ENCODE results near the gene LUC7L2. TPM values are rescaled to one million over a fixed set of nuclear protein-coding genes. Genes with fewer than 3 reads are reported as not detected.
"Not testable (repeated sequence)": the region's sequence is repeated elsewhere in the genome, so short reads cannot be mapped to it uniquely, and the experiment has no call there.

The LUC7L2 gene
- total RNA-seq, 1 donor = 48.5 TPM

DNA sequence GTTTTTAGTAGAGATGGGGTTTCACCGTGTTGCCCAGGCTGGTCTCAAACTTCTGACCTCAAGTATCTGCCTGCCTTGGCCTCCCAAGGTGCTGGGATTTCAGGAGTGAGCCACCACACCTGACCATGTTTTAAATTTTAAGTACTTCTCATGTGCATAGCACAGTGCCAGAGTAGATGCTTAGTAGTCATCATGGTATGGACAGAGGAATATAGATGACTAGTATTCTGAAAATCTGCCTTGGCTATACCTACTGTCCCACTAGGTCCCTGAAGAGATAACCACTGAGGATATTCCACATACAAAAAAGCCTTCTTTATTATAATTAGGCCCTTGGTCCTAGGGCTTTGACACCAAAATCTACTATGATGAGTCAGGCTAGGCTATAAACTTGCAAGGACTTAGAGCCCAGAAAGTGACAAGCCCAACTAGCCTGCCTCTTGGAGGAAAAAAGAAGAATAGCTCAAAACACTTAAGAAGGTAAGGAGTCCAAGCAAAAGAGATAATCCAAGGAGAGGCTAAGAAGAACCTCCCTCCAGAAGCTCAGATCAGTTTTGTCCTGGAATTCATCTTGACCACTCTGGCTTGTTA lies 34.0 kb downstream of the LUC7L2 start:
- no peak for DNase-seq (ENCODE audit: low read depth in 2 of 3, low spot score in 2 of 3)

DNA sequence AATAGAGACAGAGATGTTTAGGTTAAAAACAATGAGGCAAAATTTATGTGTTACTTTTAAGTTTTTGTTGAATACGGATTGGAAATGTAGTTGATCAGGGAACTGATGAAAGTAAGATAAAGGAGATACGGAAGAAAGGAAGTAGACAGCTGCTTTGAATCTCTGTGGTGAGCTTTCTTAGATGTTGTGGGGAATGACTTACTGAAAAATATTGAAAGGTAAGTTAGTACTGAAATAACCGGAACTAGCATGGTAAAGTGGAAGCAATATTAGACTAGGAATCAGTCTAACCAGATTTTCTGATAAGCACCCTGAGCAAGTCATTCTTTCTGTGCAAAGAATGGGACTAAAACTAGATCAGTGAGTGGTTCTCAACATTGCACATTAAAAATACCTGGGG lies 34.8 kb downstream of the LUC7L2 start:
- DNase-seq (ENCODE audit: low read depth in 2 of 3, low spot score in 2 of 3) = no peak

DNA sequence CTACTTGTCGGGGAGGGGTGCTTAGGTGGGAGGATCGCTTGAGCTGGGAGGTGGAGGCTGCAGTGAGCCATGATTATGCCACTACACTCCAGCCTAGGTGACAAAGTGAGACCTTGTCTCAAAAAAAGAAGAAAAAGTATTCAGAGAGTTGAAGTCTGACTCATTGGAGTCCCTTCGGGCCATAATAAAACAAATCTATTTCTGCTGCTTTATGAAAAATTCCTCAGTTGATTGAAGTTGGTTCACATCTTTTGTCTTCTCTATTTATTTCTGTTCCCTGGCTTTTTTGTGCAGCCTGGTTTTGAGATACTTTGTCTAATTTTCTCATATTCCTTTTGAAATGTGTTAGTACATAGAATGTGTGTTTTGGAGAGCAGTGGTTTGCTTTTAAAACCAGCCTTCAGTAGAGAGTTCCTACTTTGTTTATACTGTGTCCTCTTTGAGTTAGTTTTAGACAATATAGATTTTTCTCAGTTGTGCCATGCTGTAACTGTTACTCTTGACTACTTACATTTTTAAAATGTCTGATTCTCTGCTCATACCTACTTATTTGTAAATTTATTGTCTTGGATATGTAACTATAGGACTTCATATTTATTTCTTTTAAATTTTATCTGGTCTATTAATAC lies 36.7 kb downstream of the LUC7L2 start:
- no peak for DNase-seq (ENCODE audit: low read depth in 2 of 3, low spot score in 2 of 3)

DNA sequence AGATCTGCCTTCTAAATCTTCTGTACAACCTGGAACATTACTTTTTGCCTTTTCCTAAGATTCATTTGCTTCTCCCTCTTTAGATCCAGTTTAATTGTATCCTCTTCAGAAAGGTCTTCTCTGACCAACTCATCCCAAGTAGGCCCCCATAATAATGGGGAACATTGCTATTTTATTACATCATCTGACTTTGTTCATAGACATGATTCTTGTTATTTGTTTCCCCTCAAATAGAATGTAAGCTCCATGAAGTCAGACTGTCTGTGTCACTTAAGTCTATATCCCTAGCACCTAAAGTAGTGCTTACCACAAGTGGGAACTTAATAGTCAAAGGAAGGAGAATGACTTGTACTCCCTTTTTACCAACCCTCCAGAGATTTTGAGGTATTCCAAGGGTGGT lies 37.5 kb downstream of the LUC7L2 start:
- no peak for DNase-seq (ENCODE audit: low read depth in 2 of 3, low spot score in 2 of 3)

DNA sequence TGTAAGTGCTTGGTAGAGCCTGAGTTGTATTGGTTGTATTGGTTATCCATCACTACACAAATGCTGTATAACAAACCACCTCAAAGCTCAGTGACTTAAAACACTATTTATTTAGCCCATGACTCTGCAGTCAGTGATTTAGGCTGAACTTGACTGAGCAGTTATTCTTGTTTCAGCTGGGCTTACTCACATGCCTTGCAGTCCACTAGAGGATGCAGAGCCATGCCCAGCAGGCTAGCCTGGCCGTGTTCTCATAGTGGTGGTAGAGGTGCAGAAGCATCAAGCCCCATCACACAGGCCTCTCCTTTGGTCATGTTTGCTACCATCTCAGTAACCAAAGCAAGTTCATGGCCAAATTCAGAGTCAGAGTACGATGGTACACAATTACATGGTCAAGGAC lies 43.9 kb downstream of the LUC7L2 start:
- no peak for DNase-seq (ENCODE audit: low read depth in 2 of 3, low spot score in 2 of 3)

DNA sequence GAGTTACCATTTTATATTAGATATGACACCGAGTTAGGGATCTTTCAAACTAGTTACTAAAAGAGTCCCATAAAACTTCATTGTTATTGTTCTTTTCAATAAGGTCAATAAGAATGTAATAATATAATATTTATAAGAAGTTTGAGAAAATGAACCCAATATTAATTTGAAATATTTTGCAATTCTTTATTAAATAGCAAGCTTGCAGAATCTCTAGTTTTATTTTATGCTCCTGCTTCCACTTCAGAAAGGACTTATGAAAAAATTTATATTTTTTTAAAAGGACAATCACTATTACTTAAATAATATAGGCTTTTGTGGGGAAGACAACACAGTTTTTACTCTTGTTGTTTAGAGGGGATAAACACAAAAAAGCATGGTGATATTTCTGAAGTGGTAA lies 47.9 kb downstream of the LUC7L2 start:
- no peak for DNase-seq (ENCODE audit: low read depth in 2 of 3, low spot score in 2 of 3)

DNA sequence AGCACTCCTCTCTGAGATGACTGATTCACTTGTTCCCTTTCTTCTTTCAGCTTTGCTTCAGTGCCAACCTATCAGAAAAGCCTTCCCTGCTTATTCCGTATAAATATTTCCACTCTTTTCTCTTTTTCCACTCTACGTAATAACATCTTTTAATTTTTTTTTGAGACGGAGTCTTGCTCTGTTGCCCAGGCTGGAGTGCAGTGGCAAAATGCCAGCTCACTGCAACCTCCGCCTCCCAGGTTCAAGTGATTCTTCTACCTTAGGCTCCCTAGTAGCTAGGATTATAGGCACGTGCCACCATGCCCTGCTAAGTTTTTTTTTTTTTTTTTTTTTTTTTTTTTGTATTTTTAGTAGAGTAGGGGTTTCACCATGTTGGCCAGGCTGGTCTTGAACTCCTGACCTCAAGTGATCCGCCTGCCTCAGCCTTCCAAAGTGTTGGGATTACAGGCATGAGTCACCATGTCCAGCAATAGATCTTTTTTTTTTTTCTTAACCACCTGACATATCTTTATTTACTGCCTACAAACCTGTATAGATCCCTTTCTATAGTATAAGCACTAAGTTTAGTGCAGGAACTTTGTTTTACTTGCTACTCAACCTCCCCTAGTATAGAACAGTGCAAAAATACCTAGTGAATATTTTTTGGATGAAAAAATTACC lies 55.2 kb downstream of the LUC7L2 start:
- not testable (repeated sequence) for DNase-seq (ENCODE audit: low read depth in 2 of 3, low spot score in 2 of 3)

DNA sequence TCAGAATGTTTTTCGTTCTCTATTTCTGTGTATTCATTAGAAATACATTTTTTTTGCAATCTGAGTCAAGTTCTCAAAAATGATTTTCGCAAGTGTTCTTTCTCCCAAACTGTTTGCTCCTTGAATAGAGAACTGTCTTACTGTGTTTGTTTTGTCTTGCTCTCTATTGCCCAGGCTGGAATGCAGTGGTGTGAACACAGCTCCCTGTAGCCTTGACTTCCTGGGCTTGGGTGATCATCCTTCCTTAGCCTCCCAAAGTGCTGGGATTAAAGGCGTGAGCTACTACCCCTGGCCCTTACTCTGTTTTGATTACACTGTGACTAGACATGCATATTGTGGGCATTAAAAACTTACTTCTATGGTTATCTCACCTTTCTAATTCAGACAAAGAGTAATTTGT lies 56.7 kb downstream of the LUC7L2 start:
- DNase-seq (ENCODE audit: low read depth in 2 of 3, low spot score in 2 of 3) = no peak

DNA sequence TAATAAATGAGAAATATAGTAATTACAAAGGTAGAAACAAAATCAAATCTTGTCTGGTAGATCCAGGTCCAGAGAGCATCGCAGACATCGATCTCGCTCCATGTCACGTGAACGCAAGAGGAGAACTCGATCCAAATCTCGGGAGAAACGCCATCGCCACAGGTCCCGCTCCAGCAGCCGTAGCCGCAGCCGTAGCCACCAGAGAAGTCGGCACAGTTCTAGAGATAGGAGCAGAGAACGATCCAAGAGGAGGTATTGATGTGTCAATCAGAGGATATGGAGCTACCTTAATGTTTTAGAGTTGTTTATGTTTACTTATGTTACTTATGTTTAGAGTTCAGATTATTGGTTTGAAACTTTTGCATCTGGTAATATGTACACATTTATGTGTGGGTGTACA lies 57.8 kb downstream of the LUC7L2 start:
- no peak for DNase-seq (ENCODE audit: low read depth in 2 of 3, low spot score in 2 of 3)

DNA sequence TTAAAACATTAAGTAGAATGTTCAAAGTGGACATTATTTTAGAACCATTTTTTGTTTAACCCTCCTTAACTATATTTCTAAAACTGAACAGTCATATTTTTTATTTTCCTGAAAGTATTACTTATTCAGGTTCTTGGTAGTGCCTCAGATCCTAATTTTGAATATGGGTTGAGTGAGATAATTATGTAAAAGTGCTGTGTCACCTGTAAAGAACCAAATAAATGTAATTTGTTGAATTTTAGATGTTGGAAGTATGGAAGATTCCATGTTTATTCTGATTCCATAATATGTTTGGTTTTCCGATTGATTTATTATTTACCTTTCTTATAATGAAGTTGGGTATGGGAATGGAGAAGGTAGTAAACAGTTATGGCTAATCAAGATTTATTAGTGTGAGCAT lies 61.4 kb downstream of the LUC7L2 start:
- no peak for DNase-seq (ENCODE audit: low read depth in 2 of 3, low spot score in 2 of 3)

DNA sequence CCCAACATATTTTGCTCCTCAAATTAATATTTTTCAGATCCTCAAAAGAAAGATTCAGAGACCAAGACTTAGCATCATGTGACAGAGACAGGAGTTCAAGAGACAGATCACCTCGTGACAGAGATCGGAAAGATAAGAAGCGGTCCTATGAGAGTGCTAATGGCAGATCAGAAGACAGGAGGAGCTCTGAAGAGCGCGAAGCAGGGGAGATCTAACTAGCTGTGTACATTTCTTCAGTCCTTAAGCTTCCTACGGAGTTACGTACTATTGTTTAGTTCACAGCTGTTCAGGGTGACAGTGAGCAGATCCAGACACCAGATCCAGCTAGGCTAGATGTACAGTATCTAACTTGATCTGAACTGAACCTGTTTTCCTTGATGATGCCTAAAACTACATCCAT lies 62.4 kb downstream of the LUC7L2 start:
- DNase-seq (ENCODE audit: low read depth in 2 of 3, low spot score in 2 of 3) = no peak

DNA sequence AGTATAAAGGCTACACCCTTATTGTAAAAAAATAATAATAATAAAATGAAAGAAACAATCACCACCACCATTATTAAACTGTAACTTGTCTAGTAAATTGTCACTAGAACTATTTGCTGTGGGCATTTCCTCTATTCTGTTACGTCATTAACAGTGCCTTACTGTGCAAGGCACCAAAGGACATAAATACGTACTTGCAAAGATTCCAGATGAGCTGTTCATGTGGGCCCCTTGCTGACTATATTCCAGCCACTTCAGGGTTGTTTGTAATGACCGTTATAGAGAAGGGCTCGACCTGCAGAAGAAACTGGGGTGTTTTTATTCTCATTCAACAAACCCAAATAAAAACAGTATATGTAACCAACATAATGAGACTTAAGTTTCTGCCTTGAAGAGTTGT lies 63.4 kb downstream of the LUC7L2 start:
- DNase-seq (ENCODE audit: low read depth in 2 of 3, low spot score in 2 of 3) = no peak

DNA sequence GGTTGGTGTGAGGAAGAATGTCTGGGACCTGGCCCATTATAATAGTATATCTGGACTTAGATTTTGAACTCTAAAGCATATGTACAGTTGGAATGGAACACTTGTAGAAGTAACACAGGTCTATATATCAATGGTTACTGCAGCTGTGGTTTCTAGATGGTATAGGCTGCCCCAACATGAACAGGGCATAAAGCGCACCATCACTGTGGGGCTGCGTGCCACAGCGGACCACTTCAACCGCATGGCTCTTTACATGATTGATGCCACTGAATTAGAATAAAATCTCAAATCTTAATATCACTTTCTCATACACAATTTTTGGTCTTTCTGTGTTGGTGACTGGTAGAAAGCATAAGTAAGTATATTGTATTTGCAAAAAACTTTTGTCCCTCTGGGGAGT lies 64.3 kb downstream of the LUC7L2 start:
- DNase-seq (ENCODE audit: low read depth in 2 of 3, low spot score in 2 of 3) = no peak

DNA sequence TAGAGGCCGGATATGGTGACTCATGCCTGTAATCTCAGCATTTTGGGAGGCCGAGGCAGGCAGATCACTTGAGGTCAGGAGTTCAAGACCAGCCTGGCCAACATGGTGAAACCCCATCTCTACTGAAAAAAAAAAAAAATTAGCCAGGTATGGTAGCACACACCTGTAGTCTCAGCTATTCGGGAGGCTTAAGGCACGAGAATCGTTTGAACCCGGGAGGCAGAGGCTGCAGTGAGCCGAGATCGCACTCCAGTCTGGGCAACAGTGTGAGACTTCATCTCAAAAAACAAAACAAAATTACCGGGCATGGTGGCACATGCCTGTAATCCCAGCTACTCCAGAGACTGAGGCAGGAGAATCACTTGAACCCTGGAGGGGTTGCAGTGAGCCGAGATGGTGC lies 66.0 kb downstream of the LUC7L2 start:
- DNase-seq (ENCODE audit: low read depth in 2 of 3, low spot score in 2 of 3) = not testable (repeated sequence)

DNA sequence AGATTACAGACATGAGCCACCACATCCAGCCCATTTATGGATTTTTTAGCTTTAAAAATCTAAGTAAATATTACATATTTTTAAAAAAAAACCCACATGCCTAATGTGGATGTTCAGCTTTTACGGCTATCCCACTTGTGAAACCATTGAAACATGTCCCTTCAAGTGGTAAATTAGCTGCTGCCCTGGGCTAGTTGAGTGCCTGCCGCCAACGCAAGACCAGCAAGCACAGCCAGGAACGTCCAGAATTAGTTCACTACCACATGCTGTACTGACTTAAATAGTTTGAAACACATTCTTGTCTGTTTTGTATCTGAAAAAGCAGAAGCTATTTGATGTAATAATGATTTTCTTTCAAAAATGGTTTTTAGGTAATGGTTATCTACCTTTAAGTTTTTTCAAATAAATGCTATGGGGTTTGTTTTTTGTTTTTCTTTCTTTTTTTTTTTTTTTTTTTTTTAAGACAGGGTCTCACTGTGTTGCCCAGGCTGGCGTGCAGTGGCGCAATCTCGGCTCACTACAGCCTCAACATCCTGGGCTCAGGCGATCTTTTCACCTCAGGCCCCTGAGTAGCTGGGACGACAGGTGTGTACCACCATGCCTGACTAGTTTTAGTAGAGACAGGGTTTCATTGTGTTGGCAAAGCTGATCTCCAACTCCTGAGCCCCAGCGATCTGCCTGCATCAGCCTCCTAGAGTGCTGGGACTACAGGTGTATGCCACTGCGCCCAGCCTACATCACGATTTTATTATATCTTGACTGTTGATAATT lies 66.7 kb downstream of the LUC7L2 start:
- DNase-seq (ENCODE audit: low read depth in 2 of 3, low spot score in 2 of 3) = no peak

DNA sequence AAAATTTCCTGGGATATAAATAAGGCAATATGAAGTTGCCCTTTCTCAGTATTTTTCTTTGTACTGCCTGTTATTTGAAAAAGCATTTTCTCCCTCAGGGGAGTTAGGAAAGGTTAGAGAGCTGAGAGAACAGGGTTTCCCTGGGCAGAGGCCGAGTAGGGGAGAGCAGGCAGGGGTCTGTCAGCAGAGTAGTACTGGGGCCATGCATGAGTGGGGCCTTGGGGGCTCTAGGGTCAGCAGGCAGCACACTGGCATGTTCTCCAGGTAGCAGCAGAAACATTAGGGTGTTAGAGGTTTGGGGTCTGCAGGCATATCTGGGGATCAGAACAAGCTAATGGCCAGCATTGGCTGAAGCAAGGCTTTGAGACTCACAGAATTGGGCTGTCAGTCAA lies 67.3 kb downstream of the LUC7L2 start:
- no peak for DNase-seq (ENCODE audit: low read depth in 2 of 3, low spot score in 2 of 3)

DNA sequence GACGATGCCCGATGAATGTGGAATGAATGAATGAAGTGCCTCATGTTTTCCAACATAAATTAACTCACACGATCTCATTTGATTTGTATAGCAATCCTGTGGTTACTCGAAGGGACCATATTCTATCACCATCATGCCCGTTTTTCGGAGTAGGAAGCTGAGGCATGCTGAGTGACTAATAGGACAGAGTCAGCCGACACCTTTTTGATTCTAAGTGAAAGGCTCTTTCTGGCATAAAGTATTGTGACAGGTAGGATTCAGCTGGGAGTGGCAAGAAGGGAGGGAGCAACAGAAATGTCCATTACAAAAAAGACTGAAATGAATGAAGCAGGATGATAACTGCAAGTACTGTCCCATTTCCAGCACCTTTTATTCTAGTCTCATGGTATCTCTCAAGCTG lies 68.1 kb downstream of the LUC7L2 start:
- no peak for DNase-seq (ENCODE audit: low read depth in 2 of 3, low spot score in 2 of 3)

DNA sequence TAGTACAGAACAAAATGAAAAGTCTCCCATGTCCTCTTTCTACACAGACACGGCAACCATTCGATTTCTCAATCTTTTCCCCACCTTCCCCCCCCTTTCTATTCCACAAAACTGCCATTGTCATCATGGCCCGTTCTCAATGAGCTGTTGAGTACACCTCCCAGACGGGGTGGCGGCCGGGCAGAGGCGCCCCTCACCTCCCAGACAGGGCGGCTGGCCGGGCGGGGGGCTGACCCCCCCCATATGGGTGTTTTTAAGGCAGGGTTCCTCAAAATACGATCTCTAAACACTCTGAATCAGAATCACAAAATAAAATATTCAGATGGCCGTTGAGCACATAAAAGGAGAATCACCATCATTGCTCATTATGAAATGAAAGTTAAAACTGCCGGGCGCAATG lies 70.0 kb downstream of the LUC7L2 start:
- DNase-seq (ENCODE audit: low read depth in 2 of 3, low spot score in 2 of 3) = not testable (repeated sequence)

DNA sequence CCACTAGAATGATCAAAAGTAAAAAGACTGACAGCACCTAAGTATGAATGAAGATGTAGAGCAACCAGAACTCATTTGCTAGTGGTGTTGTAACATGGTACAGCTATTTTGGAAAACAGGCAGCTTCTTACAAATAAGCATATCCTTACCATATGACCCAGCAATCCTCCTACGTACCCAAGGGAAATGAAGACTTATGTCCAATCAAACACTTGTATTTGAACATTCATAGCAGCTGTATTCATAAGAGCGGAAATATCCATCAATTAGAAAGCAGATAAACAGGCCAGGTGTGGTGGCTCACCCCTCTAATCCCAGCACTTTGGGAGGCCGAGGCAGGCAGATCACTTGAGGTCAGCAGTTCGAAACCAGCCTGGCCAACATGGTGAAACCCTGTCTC lies 70.7 kb downstream of the LUC7L2 start:
- DNase-seq (ENCODE audit: low read depth in 2 of 3, low spot score in 2 of 3) = no peak

DNA sequence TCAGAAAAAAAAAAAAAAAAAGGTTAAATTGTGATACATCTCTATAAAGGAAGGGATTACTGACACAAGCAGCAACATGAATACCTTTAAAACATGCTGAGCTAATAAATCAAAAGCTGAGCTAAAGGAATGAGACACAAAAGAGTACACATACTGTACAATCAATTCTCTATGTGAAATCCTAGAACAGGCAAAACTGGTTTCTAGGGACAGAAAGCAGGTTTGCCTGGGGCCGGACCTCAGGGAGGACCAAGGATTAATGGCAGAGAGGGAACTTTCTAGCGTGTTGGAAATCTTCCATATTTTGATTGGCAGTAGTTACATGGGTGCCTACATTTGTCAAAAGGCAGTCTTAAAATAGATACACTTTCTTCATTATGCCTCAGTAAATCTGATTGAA lies 71.3 kb downstream of the LUC7L2 start:
- no peak for DNase-seq (ENCODE audit: low read depth in 2 of 3, low spot score in 2 of 3)

DNA sequence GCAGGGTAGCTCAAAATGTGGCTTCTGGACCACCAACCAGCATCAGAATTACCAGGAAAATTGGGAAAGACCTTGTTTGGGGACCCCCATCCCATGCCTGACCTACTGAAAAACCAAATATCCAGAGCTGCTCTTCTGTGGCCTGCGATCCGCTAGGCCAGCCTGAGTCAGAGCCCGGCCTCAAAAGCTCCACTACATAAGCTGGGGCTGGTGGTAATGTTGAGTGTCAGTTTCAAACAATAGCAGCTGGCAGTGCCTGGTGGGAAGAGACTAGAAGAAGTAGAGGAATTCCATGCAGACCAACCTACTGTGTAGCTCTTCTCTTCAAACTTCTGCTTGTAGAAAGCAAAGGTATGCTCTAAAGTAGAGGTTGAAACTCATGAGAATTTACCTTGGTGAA lies 71.8 kb downstream of the LUC7L2 start:
- DNase-seq (ENCODE audit: low read depth in 2 of 3, low spot score in 2 of 3) = no peak

DNA sequence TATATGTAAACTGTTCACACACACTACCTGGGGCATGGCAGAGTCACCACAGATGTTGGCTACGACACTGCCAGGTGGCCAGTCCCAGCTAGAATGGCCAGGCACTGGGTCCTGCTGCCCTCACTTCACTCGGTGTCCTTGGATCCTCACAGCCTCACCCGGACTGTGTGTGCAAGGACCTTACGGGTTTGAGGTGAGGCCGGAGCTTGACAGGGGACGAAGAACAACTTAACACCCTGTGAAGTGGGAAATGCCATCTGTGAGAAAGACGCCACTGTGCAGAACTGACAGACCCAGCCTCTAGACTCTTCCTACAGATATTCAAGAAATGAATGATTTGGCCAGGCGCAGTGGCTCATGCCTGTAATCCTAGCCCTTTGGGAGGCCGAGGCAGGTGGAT lies 77.1 kb downstream of the LUC7L2 start:
- DNase-seq (ENCODE audit: low read depth in 2 of 3, low spot score in 2 of 3) = no peak

All from hematopoietic multipotent progenitor cell (in vitro differentiated cells).